B cell (primary cell): Measurements from ENCODE around the gene PVR. TPM values are rescaled to one million over a fixed set of nuclear protein-coding genes. Genes with fewer than 3 reads are reported as not detected.
A peak's percentile ranks its signal among the peaks of the same experiment; 100 is the strongest.

ENCODE experiments used
- ATAC-seq: fragments of 200-7000 bp; cut with Tn5 transposase; one replicate; pipeline ENCODE4 v1.10.0; 2021; ENCODE audit warnings: low read depth, mild to moderate bottlenecking, moderate number of reproducible peaks, moderate library complexity
- CTCF ChIA-PET: fragments of 350-600 bp; sonication (Branson Sonifier 250); formaldehyde crosslinking; loops from one replicate; lab custom pipeline; 2021; ENCODE audit warnings: antibody characterized with exemption, inconsistent platforms; lab: Charles Lee
- POLR2A ChIA-PET: fragments of 350-600 bp; sonication (Branson Sonifier 250); formaldehyde crosslinking; loops from one replicate; lab custom pipeline; 2021; ENCODE audit warnings: antibody characterized with exemption; lab: Charles Lee
- DNase-seq: peaks from one replicate; pipeline ENCODE4 v3.0.0; 2013
- H2AFZ ChIP-seq: 2 replicates; pipeline ENCODE4 v1.6.1; 2012; ENCODE audit warnings: mild to moderate bottlenecking, low read depth, low read length; ENCODE audit not compliant: insufficient read depth, poor library complexity, severe bottlenecking
- H3K27ac ChIP-seq, 2 donors: 1 replicate in 1 of 2; 2 replicates in 1 of 2; pipeline ENCODE4 v1.5.1; 2012 to 2013; ENCODE audit warnings: low read length in 2 of 2, mild to moderate bottlenecking in 2 of 2, moderate library complexity in 1 of 2
- H3K27me3 ChIP-seq, 4 experiments: fragments of 200-600 bp in 1 of 4; sonication (generic) in 1 of 4; replicated peaks in 1 of 4; 1 replicate in 2 of 4; 2 replicates in 2 of 4; pipeline versions ENCODE4 v1.6.1 to v1.7.0; 2013 to 2016; ENCODE audit warnings: low read length in 3 of 4, mild to moderate bottlenecking in 2 of 4, mixed read lengths in 1 of 4, moderate library complexity in 1 of 4; ENCODE audit not compliant: insufficient read depth in 4 of 4, control insufficient read depth in 3 of 4; ENCODE audit errors: control extremely low read depth in 1 of 4
- H3K36me3 ChIP-seq, 2 experiments: replicated peaks in 1 of 2; 1 replicate in 1 of 2; 2 replicates in 1 of 2; pipeline versions ENCODE4 v1.6.1 to v1.7.1; 2013; ENCODE audit warnings: low read length in 1 of 2; ENCODE audit not compliant: insufficient read depth in 2 of 2, control insufficient read depth in 1 of 2; ENCODE audit errors: control extremely low read depth in 1 of 2, extremely low read depth in 1 of 2
- H3K4me1 ChIP-seq, 2 donors: fragments of 200-600 bp in 1 of 2; sonication (generic) in 1 of 2; 1 replicate in 1 of 2; 2 replicates in 1 of 2; pipeline versions ENCODE4 v1.5.1 to v1.6.1; 2013 to 2017; ENCODE audit warnings: low read length in 2 of 2; ENCODE audit not compliant: control insufficient read depth in 2 of 2, insufficient read depth in 2 of 2
- H3K4me2 ChIP-seq: replicated peaks from 2 replicates; pipeline ENCODE3; 2012; ENCODE audit warnings: mild to moderate bottlenecking, low read depth, low read length; ENCODE audit not compliant: poor library complexity, severe bottlenecking
- H3K4me3 ChIP-seq, 5 experiments: fragments of 200-600 bp in 1 of 5; sonication (generic) in 1 of 5; 1 replicate in 3 of 5; 2 replicates in 2 of 5; pipeline versions ENCODE4 v1.5.1 to v1.7.0; 2011 to 2016; ENCODE audit warnings: low read length in 4 of 5, mild to moderate bottlenecking in 4 of 5, low read depth in 2 of 5, control low read depth in 1 of 5, moderate library complexity in 1 of 5; ENCODE audit not compliant: insufficient read depth in 1 of 5; ENCODE audit errors: control extremely low read depth in 1 of 5, extremely low read depth in 1 of 5
- H3K79me2 ChIP-seq: fragments of 200-600 bp; sonication (generic); one replicate; pipeline ENCODE4 v1.6.0; 2016; ENCODE audit warnings: low read length; ENCODE audit not compliant: control insufficient read depth, insufficient read depth
- H3K9ac ChIP-seq: fragments of 200-600 bp; sonication (generic); 2 replicates; pipeline ENCODE4 v1.6.1; 2017; ENCODE audit warnings: mild to moderate bottlenecking, low read length, moderate library complexity
- H3K9me3 ChIP-seq, 3 donors: one replicate each; pipeline versions ENCODE4 v1.6.1 to v1.7.1; 2013; ENCODE audit warnings: low read length in 2 of 3; ENCODE audit not compliant: control insufficient read depth in 2 of 3, insufficient read depth in 1 of 3; ENCODE audit errors: control extremely low read depth in 1 of 3
- H4K20me1 ChIP-seq: 2 replicates; pipeline ENCODE4 v1.6.0; 2012; ENCODE audit warnings: mild to moderate bottlenecking, low read length; ENCODE audit not compliant: insufficient read depth, control insufficient read depth, poor library complexity, severe bottlenecking
- H3K27ac Mint-ChIP-seq: one replicate; pipeline ENCODE4 v1.8.0; 2021; ENCODE audit warnings: mixed read lengths
- H3K27me3 Mint-ChIP-seq: one replicate; pipeline ENCODE4 v1.8.0; 2021; ENCODE audit warnings: mixed read lengths
- H3K4me1 Mint-ChIP-seq: one replicate; pipeline ENCODE4 v1.8.0; 2021; ENCODE audit warnings: mixed read lengths
- H3K4me3 Mint-ChIP-seq: one replicate; pipeline ENCODE4 v1.8.0; 2021; ENCODE audit warnings: mixed read lengths
- H3K9me3 Mint-ChIP-seq: one replicate; pipeline ENCODE4 v1.8.0; 2022; ENCODE audit warnings: mixed read lengths; ENCODE audit not compliant: insufficient read depth
- CTCF ChIP-seq: fragments of 200-600 bp; IDR thresholded peaks from one replicate; pipeline ENCODE4 v1.8.0; 2022; ENCODE audit warnings: antibody characterized with exemption, mild to moderate bottlenecking
- EZH2 ChIP-seq: IDR thresholded peaks from 2 replicates; pipeline ENCODE4 v1.6.1; 2012; ENCODE audit warnings: borderline replicate concordance, low read depth, mild to moderate bottlenecking, moderate library complexity, low read length; ENCODE audit not compliant: insufficient read depth, poor library complexity, severe bottlenecking
- WGBS: methylation state at CpG from one replicate; pipeline ENCODE4 v1.1.5; 2013; ENCODE audit warnings: missing lambda C conversion rate; ENCODE audit not compliant: insufficient coverage; 5-methylcytosine and 5-hydroxymethylcytosine counted together
- intact Hi-C: fragments of 100-400 bp; cut with micrococcal nuclease; formaldehyde crosslinking; loops from one replicate; pipeline ENCODE4 v1.10.0; 2022
- polyA minus RNA-seq: library from RNA; depleted of rRNA, polyadenylated mRNA; stranded (reverse); fragments of >200 nt; gene quantifications from 2 replicates; pipeline ENCODE4 v1.2.3, GENCODE V29; 2012
- polyA plus RNA-seq: library from polyadenylated mRNA; depleted of rRNA; stranded (reverse); fragments of >200 nt; gene quantifications from 2 replicates; pipeline ENCODE4 v1.2.3, GENCODE V29; 2012
- total RNA-seq, 2 donors: library from RNA; stranded (reverse); fragments of 120-200 nt in 1 of 2; gene quantifications; 1 replicate in 1 of 2; 2 replicates in 1 of 2; pipeline versions ENCODE4 v1.2.3 to v1.2.4, GENCODE V29; 2013 to 2022

Gene PVR
- total RNA-seq (0.67 TPM in 1 of 2 replicates, not detected in the other), polyA plus RNA-seq (0.09 and 0.26 TPM in 2 replicates), polyA minus RNA-seq (0.26 and 0.43 TPM in 2 replicates)
- 0.84 TPM for total RNA-seq (2013)

- peak within 1 kb of the TSS; percentile 59 for H3K4me3 Mint-ChIP-seq
- peak within 1 kb of the TSS; percentile 29 for H3K9ac ChIP-seq
- WGBS, result 3% methylated on average over 65 of the region's 70 CpGs
- H3K4me3 ChIP-seq, result peak within 1 kb of the TSS in 4 of 5 experiments; percentile 25 to 39 (median 36)
- H3K9me3 Mint-ChIP-seq, result no peaks in the 10 kb centered on the region
- no peaks in the 10 kb centered on the region for H3K36me3 ChIP-seq
- no peak within 1 kb of the TSS for H3K27ac ChIP-seq
- peak; percentile 17 for ATAC-seq
- H3K4me2 ChIP-seq, result peak within 1 kb of the TSS; percentile 74
- peaks cover 0 to 37% (median 12%) of the 10 kb centered on the region in 4 experiments for H3K27me3 ChIP-seq
- peaks cover 36% of the 10 kb centered on the region for H3K27me3 Mint-ChIP-seq
- peaks cover 4% of the 10 kb centered on the region for H3K4me1 Mint-ChIP-seq
- peaks cover 8 to 9% of the 10 kb centered on the region in 2 donors for H3K4me1 ChIP-seq
- H3K9me3 ChIP-seq, result peaks cover 0 to 3% (median 0%) of the 10 kb centered on the region in 3 donors
- H3K27ac Mint-ChIP-seq, result no peak within 1 kb of the TSS
- intact Hi-C loops, result no loop called here
- no peaks in the 10 kb centered on the region for H4K20me1 ChIP-seq
- no peak for DNase-seq
- H2AFZ ChIP-seq, result peak within 1 kb of the TSS; percentile 60
- H3K79me2 ChIP-seq, result no peaks in the 10 kb centered on the region
- ChIA-PET CTCF (no interaction called here), POLR2A (interaction anchor here (0.6 kb wide), 1 partner anchor 9 kb away, joined by 4 read pairs; no protein-coding TSS in a partner anchor)
- TF ChIP-seq EZH2, result no peak
- TF ChIP-seq CTCF, result no peak
Measured at GRCh38 chr19:44643605-44644401, at the start of gene PVR. Gene PVR, plus strand, starts transcription at chr19:44643910. Its CDS starts 187 bp downstream, at chr19:44644097.
